SU-DHL-6 (cell line): ENCODE results near the gene PASK.

ENCODE experiments used
- EZH2phosphoT487 ChIP-seq: fragments of 200-600 bp; sonication (generic), shearing (Covaris generic); conservative IDR thresholded peaks from 2 replicates; pipeline ENCODE4 v1.6.1; 2018; ENCODE audit warnings: mild to moderate bottlenecking, antibody characterized with exemption, low read length, moderate library complexity, mixed read lengths
- TF ChIP-seq, protein P1 (sequence below): fragments of 200-600 bp; sonication (generic); IDR thresholded peaks from one replicate; pipeline ENCODE4 v1.5.1; 2017; ENCODE audit warnings: antibody characterized with exemption, mild to moderate bottlenecking, low read length, moderate library complexity; ENCODE audit not compliant: insufficient read depth, poor library complexity, severe bottlenecking

GRCh38 chr2:241197947-241198346 is 48.7 kb upstream of the PASK start:
- TF ChIP-seq, protein P1, sequence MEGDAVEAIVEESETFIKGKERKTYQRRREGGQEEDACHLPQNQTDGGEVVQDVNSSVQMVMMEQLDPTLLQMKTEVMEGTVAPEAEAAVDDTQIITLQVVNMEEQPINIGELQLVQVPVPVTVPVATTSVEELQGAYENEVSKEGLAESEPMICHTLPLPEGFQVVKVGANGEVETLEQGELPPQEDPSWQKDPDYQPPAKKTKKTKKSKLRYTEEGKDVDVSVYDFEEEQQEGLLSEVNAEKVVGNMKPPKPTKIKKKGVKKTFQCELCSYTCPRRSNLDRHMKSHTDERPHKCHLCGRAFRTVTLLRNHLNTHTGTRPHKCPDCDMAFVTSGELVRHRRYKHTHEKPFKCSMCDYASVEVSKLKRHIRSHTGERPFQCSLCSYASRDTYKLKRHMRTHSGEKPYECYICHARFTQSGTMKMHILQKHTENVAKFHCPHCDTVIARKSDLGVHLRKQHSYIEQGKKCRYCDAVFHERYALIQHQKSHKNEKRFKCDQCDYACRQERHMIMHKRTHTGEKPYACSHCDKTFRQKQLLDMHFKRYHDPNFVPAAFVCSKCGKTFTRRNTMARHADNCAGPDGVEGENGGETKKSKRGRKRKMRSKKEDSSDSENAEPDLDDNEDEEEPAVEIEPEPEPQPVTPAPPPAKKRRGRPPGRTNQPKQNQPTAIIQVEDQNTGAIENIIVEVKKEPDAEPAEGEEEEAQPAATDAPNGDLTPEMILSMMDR = no peak
- TF ChIP-seq EZH2phosphoT487 = no peak
